ENCODE data around the gene KIT. TPM values are rescaled to one million over a fixed set of nuclear protein-coding genes. Genes with fewer than 3 reads are reported as not detected.

The KIT gene
- total RNA-seq, 4 donors from 2014 or later: 4.1 to 62.3 (median 18.7) TPM

DNA sequence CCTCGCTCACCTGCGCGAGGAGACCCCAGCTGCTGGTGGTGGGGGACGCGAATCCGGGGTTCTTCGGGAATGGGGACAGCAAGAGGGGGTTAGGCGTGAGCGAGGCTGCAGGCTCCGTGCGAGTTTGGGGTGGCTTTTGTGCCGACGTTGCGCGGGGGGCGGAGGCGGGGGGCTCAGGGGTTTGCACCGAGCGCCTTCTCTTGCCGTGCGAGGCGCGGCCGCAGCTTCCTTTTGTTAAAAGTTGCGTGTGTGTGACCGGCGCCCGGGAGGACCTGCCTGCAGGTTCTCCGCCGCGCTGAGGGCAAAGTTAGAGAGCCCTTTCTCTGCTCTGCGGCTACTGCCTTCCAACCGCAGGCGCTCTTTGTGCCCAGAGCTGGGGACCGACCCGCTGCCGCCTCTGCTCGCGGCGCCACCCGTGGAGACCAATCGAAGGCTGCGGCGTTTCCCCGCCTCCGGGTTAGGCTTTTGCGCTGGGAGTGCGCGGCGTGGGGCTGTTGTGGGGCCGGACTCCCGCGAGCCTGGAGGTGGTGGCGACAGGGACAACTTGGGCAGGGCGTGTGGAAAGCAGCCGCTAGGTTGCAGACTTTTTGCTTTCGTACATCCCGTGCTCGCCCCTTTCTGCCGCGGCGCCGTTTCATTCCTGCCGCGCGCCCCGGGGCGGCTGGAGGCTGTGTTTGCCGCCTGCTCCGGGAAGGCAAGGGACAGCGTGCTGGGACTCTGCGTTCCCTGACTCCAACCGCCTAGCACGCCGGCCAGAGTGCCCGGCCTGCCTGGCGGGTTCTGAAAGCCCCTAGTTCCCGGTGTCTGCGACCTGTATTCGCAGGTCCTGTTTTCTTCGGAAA, 716 bp downstream of the KIT start:
- WGBS, 2 donors (ENCODE audit: low coverage in 1 of 2): 2% methylated on average over 43 of the region's 81 CpGs; no CpG with 5 or more reads in 1 of the 2 donors
- peaks cover 7 to 31% (median 24%) of the 10 kb centered on the region in 4 donors for H3K4me1 ChIP-seq
- DNase-seq: peak; percentile 46
- H3K9me3 ChIP-seq: no peaks in the 10 kb centered on the region
- H3K27me3 ChIP-seq: peaks cover 60% of the 10 kb centered on the region
- intact Hi-C loops (cut with DNase I; ENCODE audit: low total_unique reads) (no loop called here), in situ Hi-C loops (cut with MboI; ENCODE audit: low pct_ligation_motif_present in 1 of 4, low pct_unique_long_range_greater_than_20kb in 1 of 4, low sequenced_read_pairs in 3 of 4) (no loop called here)
- no peaks in the 10 kb centered on the region for H3K36me3 ChIP-seq
- H3K4me3 ChIP-seq: peak overlapping the region; percentile 17 to 72 (median 40)
- peak overlapping the region in 3 of 4 donors; percentile 0 to 40 (median 17) for H3K27ac ChIP-seq
- TF ChIP-seq POLR2A (IDR thresholded peaks at IDR 0.05) (no peak), POLR2AphosphoS5 (IDR thresholded peaks at IDR 0.05) (peak in 1 of 3 donors; percentile 13), EP300 (IDR thresholded peaks at IDR 0.05; ENCODE audit: low read depth) (no peak), CTCF (IDR thresholded peaks at IDR 0.05) (peak in 2 of 5 experiments; percentile 14 to 23)

DNA sequence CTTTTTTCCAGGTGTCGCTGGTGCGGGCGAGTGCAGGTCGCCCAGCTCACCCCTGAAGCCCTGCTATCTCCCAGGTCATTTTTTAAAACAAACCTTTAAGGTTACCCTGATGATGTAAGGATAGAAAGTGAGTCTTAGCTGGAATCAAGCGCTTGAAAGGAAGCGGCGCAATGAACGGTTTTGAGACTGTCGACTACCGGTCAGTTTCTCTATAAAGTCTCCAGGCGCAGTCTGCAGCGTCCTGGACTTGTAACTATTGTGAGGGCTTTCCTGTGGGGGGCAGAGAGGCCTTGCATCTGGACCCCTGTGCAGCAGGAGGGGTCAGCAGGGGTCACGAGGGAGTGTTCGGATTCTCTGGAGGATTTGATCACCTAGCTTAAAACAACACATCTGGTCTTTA, 1.6 kb downstream of the KIT start:
- Histone ChIP-seq H3K27ac (peak overlapping the region in 2 of 4 donors; percentile 17 to 40), H3K27me3 (peaks cover 60% of the 10 kb centered on the region), H3K36me3 (no peaks in the 10 kb centered on the region), H3K4me1 (peaks cover 7 to 31% (median 24%) of the 10 kb centered on the region in 4 donors), H3K9me3 (no peaks in the 10 kb centered on the region), H3K4me3 (peak overlapping the region; percentile 1 to 72 (median 40))
- TF ChIP-seq POLR2A (IDR thresholded peaks at IDR 0.05): no peak
- TF ChIP-seq EP300 (IDR thresholded peaks at IDR 0.05; ENCODE audit: low read depth): no peak
- TF ChIP-seq POLR2AphosphoS5 (IDR thresholded peaks at IDR 0.05): no peak
- TF ChIP-seq CTCF (IDR thresholded peaks at IDR 0.05): no peak
- intact Hi-C loops (cut with DNase I; ENCODE audit: low total_unique reads): no loop called here
- 0 to 1% methylated on average over 2 to 14 of the region's 14 CpGs for WGBS, 2 donors (ENCODE audit: low coverage in 1 of 2)
- in situ Hi-C loops (cut with MboI; ENCODE audit: low pct_ligation_motif_present in 1 of 4, low pct_unique_long_range_greater_than_20kb in 1 of 4, low sequenced_read_pairs in 3 of 4): no loop called here
- DNase-seq: no peak

- Histone ChIP-seq H3K9me3 (no peaks in the 10 kb centered on the region), H3K27ac (no peak overlapping the region), H3K27me3 (peaks cover 60% of the 10 kb centered on the region), H3K4me1 (peaks cover 7 to 31% (median 24%) of the 10 kb centered on the region in 4 donors), H3K4me3 (peak overlapping the region in 2 of 4 donors; percentile 47 to 72), H3K36me3 (no peaks in the 10 kb centered on the region)
- in situ Hi-C loops (cut with MboI; ENCODE audit: low pct_ligation_motif_present in 1 of 4, low pct_unique_long_range_greater_than_20kb in 1 of 4, low sequenced_read_pairs in 3 of 4) (no loop called here), intact Hi-C loops (cut with DNase I; ENCODE audit: low total_unique reads) (no loop called here)
- no peak for DNase-seq
- TF ChIP-seq POLR2AphosphoS5 (IDR thresholded peaks at IDR 0.05): no peak
- TF ChIP-seq CTCF (IDR thresholded peaks at IDR 0.05): no peak
- TF ChIP-seq EP300 (IDR thresholded peaks at IDR 0.05; ENCODE audit: low read depth): no peak
- no peak for TF ChIP-seq POLR2A (IDR thresholded peaks at IDR 0.05)
- 23 to 32% methylated on average over 8 to 9 of the region's 9 CpGs for WGBS, 2 donors (ENCODE audit: low coverage in 1 of 2)
These were observed 2.2 kb downstream of the KIT start for GRCh38 chr4:54659749-54660535.

DNA sequence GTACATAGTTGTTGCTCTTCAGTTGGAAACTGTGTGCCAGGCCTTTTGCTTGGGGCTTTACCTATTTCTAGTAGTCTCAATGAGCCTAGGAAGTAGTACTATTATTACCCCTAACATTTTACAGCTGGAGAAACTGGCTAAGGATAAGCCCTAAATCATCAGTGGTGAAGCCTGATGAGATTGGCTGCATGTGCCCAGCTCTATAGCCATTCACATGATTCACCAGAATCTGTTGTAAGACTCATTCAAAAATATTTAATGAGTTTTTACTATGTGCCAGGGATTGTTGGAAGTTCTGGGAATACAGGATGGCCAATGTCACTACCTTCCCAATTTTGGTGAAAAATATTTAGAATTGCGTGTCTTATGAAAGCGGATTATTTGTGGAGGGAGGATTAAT, 2.8 kb downstream of the KIT start:
- 82 to 97% methylated on average over 2 of the region's 2 CpGs for WGBS, 2 donors (ENCODE audit: low coverage in 1 of 2)
- intact Hi-C loops (cut with DNase I; ENCODE audit: low total_unique reads): no loop called here
- peaks cover 7 to 31% (median 24%) of the 10 kb centered on the region in 4 donors for H3K4me1 ChIP-seq
- TF ChIP-seq POLR2AphosphoS5 (IDR thresholded peaks at IDR 0.05) (no peak), EP300 (IDR thresholded peaks at IDR 0.05; ENCODE audit: low read depth) (no peak), CTCF (IDR thresholded peaks at IDR 0.05) (no peak), POLR2A (IDR thresholded peaks at IDR 0.05) (no peak)
- peaks cover 56% of the 10 kb centered on the region for H3K27me3 ChIP-seq
- no peak overlapping the region for H3K27ac ChIP-seq
- in situ Hi-C loops (cut with MboI; ENCODE audit: low pct_ligation_motif_present in 1 of 4, low pct_unique_long_range_greater_than_20kb in 1 of 4, low sequenced_read_pairs in 3 of 4): no loop called here
- no peak overlapping the region for H3K4me3 ChIP-seq
- H3K36me3 ChIP-seq: no peaks in the 10 kb centered on the region
- DNase-seq: no peak
- H3K9me3 ChIP-seq: no peaks in the 10 kb centered on the region
